Testis (tissue), 2 donors: ENCODE data around the gene ETFB.

Source experiments
- POLR2A ChIP-seq: fragments of 450-650 bp; IDR thresholded peaks from one replicate; pipeline ENCODE4 v1.6.1; 2017; ENCODE audit warnings: antibody characterized with exemption, mild to moderate bottlenecking, moderate library complexity
- TF ChIP-seq, protein P1 (sequence below), 3 experiments: fragments of 450-650 bp in 2 of 3; fragments of 200-600 bp in 1 of 3; sonication (generic) in 1 of 3; IDR thresholded peaks; one replicate each; pipeline ENCODE4 v1.5.1; 2016 to 2019; ENCODE audit warnings: antibody characterized with exemption in 3 of 3, mild to moderate bottlenecking in 2 of 3, moderate library complexity in 1 of 3

DNA sequence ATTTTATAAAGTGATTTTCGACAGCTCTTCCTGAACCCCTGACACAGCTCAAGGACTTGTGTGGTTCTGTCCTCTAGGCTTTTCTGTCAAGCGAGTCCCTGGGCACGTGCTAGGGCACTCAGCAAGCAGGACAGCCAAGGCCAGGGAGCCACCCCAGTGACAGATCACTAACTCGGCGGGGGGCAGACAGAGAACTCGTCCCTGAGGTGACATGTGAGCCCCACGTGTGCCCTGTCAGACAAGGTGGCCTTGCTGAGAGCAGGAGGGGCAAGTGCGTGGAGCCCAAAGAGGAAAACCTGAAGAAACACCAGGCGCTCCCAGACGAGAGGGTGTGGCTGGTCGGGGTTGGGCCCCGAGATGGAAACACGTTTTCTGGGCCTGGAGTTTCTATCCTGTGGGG lies 4.9 kb downstream of the ETFB start:
- TF ChIP-seq, protein P1, sequence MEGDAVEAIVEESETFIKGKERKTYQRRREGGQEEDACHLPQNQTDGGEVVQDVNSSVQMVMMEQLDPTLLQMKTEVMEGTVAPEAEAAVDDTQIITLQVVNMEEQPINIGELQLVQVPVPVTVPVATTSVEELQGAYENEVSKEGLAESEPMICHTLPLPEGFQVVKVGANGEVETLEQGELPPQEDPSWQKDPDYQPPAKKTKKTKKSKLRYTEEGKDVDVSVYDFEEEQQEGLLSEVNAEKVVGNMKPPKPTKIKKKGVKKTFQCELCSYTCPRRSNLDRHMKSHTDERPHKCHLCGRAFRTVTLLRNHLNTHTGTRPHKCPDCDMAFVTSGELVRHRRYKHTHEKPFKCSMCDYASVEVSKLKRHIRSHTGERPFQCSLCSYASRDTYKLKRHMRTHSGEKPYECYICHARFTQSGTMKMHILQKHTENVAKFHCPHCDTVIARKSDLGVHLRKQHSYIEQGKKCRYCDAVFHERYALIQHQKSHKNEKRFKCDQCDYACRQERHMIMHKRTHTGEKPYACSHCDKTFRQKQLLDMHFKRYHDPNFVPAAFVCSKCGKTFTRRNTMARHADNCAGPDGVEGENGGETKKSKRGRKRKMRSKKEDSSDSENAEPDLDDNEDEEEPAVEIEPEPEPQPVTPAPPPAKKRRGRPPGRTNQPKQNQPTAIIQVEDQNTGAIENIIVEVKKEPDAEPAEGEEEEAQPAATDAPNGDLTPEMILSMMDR (IDR thresholded peaks at IDR 0.05), result no peak
- TF ChIP-seq POLR2A, result no peak
